ENCODE measurements around the gene INCENP.
"Not testable (repeated sequence)": the region's sequence is repeated elsewhere in the genome, so short reads cannot be mapped to it uniquely, and the experiment has no call there.

Gene INCENP

GRCh38 chr11:62193952-62194351 is 70.1 kb downstream of the INCENP start:
- H4K20me1 ChIP-seq (ENCODE audit: insufficient read depth, low read length) = no peaks in the 10 kb centered on the region
- DNase-seq (no peak), ATAC-seq (ENCODE audit: insufficient read depth, low read depth) (no peak)
- no peak overlapping the region for H3K27ac ChIP-seq (ENCODE audit: low read length)
- H3K4me1 ChIP-seq (ENCODE audit: insufficient read depth, low read length) = no peaks in the 10 kb centered on the region
- no peak overlapping the region for H2AFZ ChIP-seq (ENCODE audit: low read depth, low read length)
- no peaks in the 10 kb centered on the region for H3K36me3 ChIP-seq (ENCODE audit: insufficient read depth, low read length)
- H3K9me3 ChIP-seq (ENCODE audit: insufficient read depth, low read length, severe bottlenecking) = no peaks in the 10 kb centered on the region
- TF ChIP-seq, protein P1, sequence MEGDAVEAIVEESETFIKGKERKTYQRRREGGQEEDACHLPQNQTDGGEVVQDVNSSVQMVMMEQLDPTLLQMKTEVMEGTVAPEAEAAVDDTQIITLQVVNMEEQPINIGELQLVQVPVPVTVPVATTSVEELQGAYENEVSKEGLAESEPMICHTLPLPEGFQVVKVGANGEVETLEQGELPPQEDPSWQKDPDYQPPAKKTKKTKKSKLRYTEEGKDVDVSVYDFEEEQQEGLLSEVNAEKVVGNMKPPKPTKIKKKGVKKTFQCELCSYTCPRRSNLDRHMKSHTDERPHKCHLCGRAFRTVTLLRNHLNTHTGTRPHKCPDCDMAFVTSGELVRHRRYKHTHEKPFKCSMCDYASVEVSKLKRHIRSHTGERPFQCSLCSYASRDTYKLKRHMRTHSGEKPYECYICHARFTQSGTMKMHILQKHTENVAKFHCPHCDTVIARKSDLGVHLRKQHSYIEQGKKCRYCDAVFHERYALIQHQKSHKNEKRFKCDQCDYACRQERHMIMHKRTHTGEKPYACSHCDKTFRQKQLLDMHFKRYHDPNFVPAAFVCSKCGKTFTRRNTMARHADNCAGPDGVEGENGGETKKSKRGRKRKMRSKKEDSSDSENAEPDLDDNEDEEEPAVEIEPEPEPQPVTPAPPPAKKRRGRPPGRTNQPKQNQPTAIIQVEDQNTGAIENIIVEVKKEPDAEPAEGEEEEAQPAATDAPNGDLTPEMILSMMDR (IDR thresholded peaks at IDR 0.05; ENCODE audit: borderline replicate concordance, extremely low read depth, low read length, poor library complexity, severe bottlenecking) = no peak
- no peak for TF ChIP-seq EZH2 (IDR thresholded peaks at IDR 0.05; ENCODE audit: borderline replicate concordance, low read depth, low read length, severe bottlenecking)
- H3K4me2 ChIP-seq (ENCODE audit: insufficient read depth, low read length) = no peak overlapping the region
- no peaks in the 10 kb centered on the region for H3K79me2 ChIP-seq (ENCODE audit: insufficient read depth, low read length)
- H3K27me3 ChIP-seq (ENCODE audit: insufficient read depth, low read length, poor library complexity) = peaks cover 18% of the 10 kb centered on the region
- H3K4me3 ChIP-seq (ENCODE audit: low read depth in 1 of 2, low read length in 2 of 2) = no peak overlapping the region
- no peak overlapping the region for H3K9ac ChIP-seq (ENCODE audit: low read depth, low read length)

- not testable (repeated sequence) for H3K27ac ChIP-seq (ENCODE audit: low read length); H3K4me1 ChIP-seq (ENCODE audit: insufficient read depth, low read length); H3K9me3 ChIP-seq (ENCODE audit: insufficient read depth, low read length, severe bottlenecking); H3K27me3 ChIP-seq (ENCODE audit: insufficient read depth, low read length, poor library complexity); H4K20me1 ChIP-seq (ENCODE audit: insufficient read depth, low read length); H3K4me3 ChIP-seq (ENCODE audit: low read depth in 1 of 2, low read length in 2 of 2); H2AFZ ChIP-seq (ENCODE audit: low read depth, low read length); H3K4me2 ChIP-seq (ENCODE audit: insufficient read depth, low read length); H3K36me3 ChIP-seq (ENCODE audit: insufficient read depth, low read length); H3K79me2 ChIP-seq (ENCODE audit: insufficient read depth, low read length); H3K9ac ChIP-seq (ENCODE audit: low read depth, low read length); ATAC-seq (ENCODE audit: insufficient read depth, low read depth); DNase-seq
Measured at GRCh38 chr11:62195010-62195409, 71.2 kb downstream of the INCENP start.

GRCh38 chr11:62195945-62196344 is 72.1 kb downstream of the INCENP start:
- DNase-seq (no peak), ATAC-seq (ENCODE audit: insufficient read depth, low read depth) (no peak)
- no peak overlapping the region for H3K4me2 ChIP-seq (ENCODE audit: insufficient read depth, low read length)
- H3K4me3 ChIP-seq (ENCODE audit: low read depth in 1 of 2, low read length in 2 of 2) = no peak overlapping the region
- peaks cover 2% of the 10 kb centered on the region for H3K27me3 ChIP-seq (ENCODE audit: insufficient read depth, low read length, poor library complexity)
- no peak overlapping the region for H3K27ac ChIP-seq (ENCODE audit: low read length)
- no peak overlapping the region for H2AFZ ChIP-seq (ENCODE audit: low read depth, low read length)
- no peak overlapping the region for H3K9ac ChIP-seq (ENCODE audit: low read depth, low read length)
- TF ChIP-seq EZH2 (IDR thresholded peaks at IDR 0.05; ENCODE audit: borderline replicate concordance, low read depth, low read length, severe bottlenecking) = no peak
- TF ChIP-seq, protein P1 (IDR thresholded peaks at IDR 0.05; ENCODE audit: borderline replicate concordance, extremely low read depth, low read length, poor library complexity, severe bottlenecking) = no peak
- no peaks in the 10 kb centered on the region for H3K36me3 ChIP-seq (ENCODE audit: insufficient read depth, low read length)
- no peaks in the 10 kb centered on the region for H3K79me2 ChIP-seq (ENCODE audit: insufficient read depth, low read length)
- H3K9me3 ChIP-seq (ENCODE audit: insufficient read depth, low read length, severe bottlenecking) = no peaks in the 10 kb centered on the region
- H3K4me1 ChIP-seq (ENCODE audit: insufficient read depth, low read length) = no peaks in the 10 kb centered on the region
- H4K20me1 ChIP-seq (ENCODE audit: insufficient read depth, low read length) = no peaks in the 10 kb centered on the region

- not testable (repeated sequence) for DNase-seq; H3K27ac ChIP-seq (ENCODE audit: low read length); H3K36me3 ChIP-seq (ENCODE audit: insufficient read depth, low read length); H2AFZ ChIP-seq (ENCODE audit: low read depth, low read length); ATAC-seq (ENCODE audit: insufficient read depth, low read depth); H3K4me2 ChIP-seq (ENCODE audit: insufficient read depth, low read length); H3K9me3 ChIP-seq (ENCODE audit: insufficient read depth, low read length, severe bottlenecking); H3K27me3 ChIP-seq (ENCODE audit: insufficient read depth, low read length, poor library complexity); H3K4me3 ChIP-seq (ENCODE audit: low read depth in 1 of 2, low read length in 2 of 2); H4K20me1 ChIP-seq (ENCODE audit: insufficient read depth, low read length); H3K9ac ChIP-seq (ENCODE audit: low read depth, low read length); H3K79me2 ChIP-seq (ENCODE audit: insufficient read depth, low read length); H3K4me1 ChIP-seq (ENCODE audit: insufficient read depth, low read length)
Measured at GRCh38 chr11:62197400-62197799, 73.6 kb downstream of the INCENP start.
